GM12892 (cell line): ENCODE data around the gene AFF3. TPM values are rescaled to one million over a fixed set of nuclear protein-coding genes. Genes with fewer than 3 reads are reported as not detected.

ENCODE experiments used
- DNase-seq: peaks from one replicate; pipeline ENCODE4 v3.0.0; 2011; ENCODE audit not compliant: insufficient read length
- FAIRE-seq: peaks from 2 replicates; lab custom pipeline; 2011; peaks lifted over from hg19 to GRCh38; lab: Jason Lieb, UNC
- POLR2A ChIP-seq: IDR thresholded peaks from 2 replicates; pipeline ENCODE4 v1.6.1; 2011; ENCODE audit warnings: low read depth, low read length, control low read depth
- POLR2AphosphoS5 ChIP-seq: IDR thresholded peaks from 2 replicates; pipeline ENCODE4 v1.6.1; 2011; ENCODE audit warnings: low read depth, low read length, control low read depth
- TAF1 ChIP-seq: IDR thresholded peaks from 2 replicates; pipeline ENCODE4 v1.6.1; 2011; ENCODE audit warnings: low read depth, mild to moderate bottlenecking, control low read depth, low read length, borderline replicate concordance
- polyA plus RNA-seq: library from polyadenylated mRNA; unstranded; fragments of >200 nt; gene quantifications from one replicate; pipeline ENCODE4 v1.2.1, GENCODE V29; 2012; ENCODE audit warnings: missing spikeins, inconsistent platforms; ENCODE audit not compliant: missing spikeins

Gene AFF3
- 6.6 TPM for polyA plus RNA-seq

- TF ChIP-seq POLR2AphosphoS5 = peak; percentile 90
- peak; percentile 73 for TF ChIP-seq POLR2A
- no peak for TF ChIP-seq TAF1
Observed at GRCh38 chr2:100142393-100142792, at the start of gene AFF3. Gene AFF3, minus strand, starts transcription at chr2:100142590. Its CDS starts 38,136 bp downstream, at chr2:100104454.

GRCh38 chr2:100189387-100189786 is 47.0 kb upstream of the AFF3 start:
- no peak for DNase-seq
- TF ChIP-seq POLR2A (no peak), POLR2AphosphoS5 (no peak), TAF1 (no peak)
- no peak for FAIRE-seq

More at GRCh38 chr2:100142393-100142792, at the start of gene AFF3:
- FAIRE-seq = peak; percentile 93
- DNase-seq = peak; percentile 45

GRCh38 chr2:100188326-100188725 is 45.9 kb upstream of the AFF3 start:
- DNase-seq = no peak
- TF ChIP-seq POLR2A (no peak), TAF1 (no peak), POLR2AphosphoS5 (no peak)
- no peak for FAIRE-seq

GRCh38 chr2:100186126-100186525 is 43.7 kb upstream of the AFF3 start:
- no peak for TF ChIP-seq TAF1
- no peak for TF ChIP-seq POLR2A
- FAIRE-seq (no peak), DNase-seq (no peak)

GRCh38 chr2:100185516-100185915 is 43.1 kb upstream of the AFF3 start:
- FAIRE-seq = no peak
- TF ChIP-seq TAF1 = no peak
- TF ChIP-seq POLR2A = no peak
- TF ChIP-seq POLR2AphosphoS5 = no peak

GRCh38 chr2:100185105-100185504 is 42.7 kb upstream of the AFF3 start:
- TF ChIP-seq POLR2A = no peak
- TF ChIP-seq POLR2AphosphoS5 = no peak
- TF ChIP-seq TAF1 = no peak
- FAIRE-seq (no peak), DNase-seq (no peak)

More at GRCh38 chr2:100185516-100185915, 43.1 kb upstream of the AFF3 start:
- DNase-seq = no peak

GRCh38 chr2:100184055-100184737 is 41.8 kb upstream of the AFF3 start:
- TF ChIP-seq POLR2A = no peak
- TF ChIP-seq TAF1 = no peak
- TF ChIP-seq POLR2AphosphoS5 = no peak
- DNase-seq (no peak), FAIRE-seq (no peak)

- DNase-seq = no peak
- no peak for TF ChIP-seq POLR2AphosphoS5
- TF ChIP-seq POLR2A = no peak
- TF ChIP-seq TAF1 = no peak
- FAIRE-seq = no peak
Observed at GRCh38 chr2:100182494-100183361, 40.3 kb upstream of the AFF3 start.

GRCh38 chr2:100180503-100180902 is 38.1 kb upstream of the AFF3 start:
- no peak for TF ChIP-seq POLR2AphosphoS5
- no peak for TF ChIP-seq TAF1
- TF ChIP-seq POLR2A = no peak
- DNase-seq (no peak), FAIRE-seq (no peak)

- no peak for FAIRE-seq
- DNase-seq = no peak
- no peak for TF ChIP-seq POLR2A
- no peak for TF ChIP-seq POLR2AphosphoS5
- TF ChIP-seq TAF1 = no peak
Observed at GRCh38 chr2:100179806-100180205, 37.4 kb upstream of the AFF3 start.

- FAIRE-seq = no peak
- DNase-seq = no peak
- TF ChIP-seq POLR2A = no peak
- no peak for TF ChIP-seq TAF1
- TF ChIP-seq POLR2AphosphoS5 = no peak
Observed at GRCh38 chr2:100178864-100179263, 36.5 kb upstream of the AFF3 start.

- DNase-seq = no peak
- no peak for TF ChIP-seq TAF1
- TF ChIP-seq POLR2AphosphoS5 = no peak
- TF ChIP-seq POLR2A = no peak
- peak; percentile 40 for FAIRE-seq
Observed at GRCh38 chr2:100178085-100178788, 35.8 kb upstream of the AFF3 start.

GRCh38 chr2:100176925-100177324 is 34.5 kb upstream of the AFF3 start:
- FAIRE-seq = no peak
- DNase-seq = no peak
- no peak for TF ChIP-seq POLR2AphosphoS5
- TF ChIP-seq TAF1 = no peak
- no peak for TF ChIP-seq POLR2A
